HG03558 (cell line): Measurements from ENCODE around the gene SLC43A2.
"Not testable (repeated sequence)": the region's sequence is repeated elsewhere in the genome, so short reads cannot be mapped to it uniquely, and the experiment has no call there.

Source experiments
- ATAC-seq: cut with Tn5 transposase; IDR thresholded peaks from one replicate; pipeline ENCODE4 v1.9.1; 2021; ENCODE audit warnings: moderate number of reproducible peaks; ENCODE audit not compliant: unreplicated experiment; ENCODE audit errors: extremely low read depth

Gene SLC43A2

GRCh38 chr17:1568950-1569810, 59.5 kb downstream of the SLC43A2 start:
- ATAC-seq, result no peak

- no peak for ATAC-seq
These were observed 62.0 kb downstream of the SLC43A2 start for GRCh38 chr17:1566505-1567199.

GRCh38 chr17:1565877-1566276, 62.8 kb downstream of the SLC43A2 start:
- no peak for ATAC-seq

- no peak for ATAC-seq
These were observed 64.6 kb downstream of the SLC43A2 start for GRCh38 chr17:1563786-1564613.

- not testable (repeated sequence) for ATAC-seq
These were observed 65.2 kb downstream of the SLC43A2 start for GRCh38 chr17:1563471-1563785.

GRCh38 chr17:1562176-1562643, 66.4 kb downstream of the SLC43A2 start:
- ATAC-seq, result peak; percentile 4

- ATAC-seq, result no peak
These were observed 67.0 kb downstream of the SLC43A2 start for GRCh38 chr17:1561420-1562175.

GRCh38 chr17:1560858-1561355, 67.7 kb downstream of the SLC43A2 start:
- no peak for ATAC-seq

- ATAC-seq, result no peak
These were observed 68.4 kb downstream of the SLC43A2 start for GRCh38 chr17:1560101-1560857.

GRCh38 chr17:1559047-1560043, 69.3 kb downstream of the SLC43A2 start:
- no peak for ATAC-seq

- no peak for ATAC-seq
These were observed 70.2 kb downstream of the SLC43A2 start for GRCh38 chr17:1558401-1558800.

GRCh38 chr17:1557355-1558095, 71.1 kb downstream of the SLC43A2 start:
- ATAC-seq, result no peak

GRCh38 chr17:1555651-1556471, 72.8 kb downstream of the SLC43A2 start:
- no peak for ATAC-seq

GRCh38 chr17:1554751-1555540, 73.7 kb downstream of the SLC43A2 start:
- no peak for ATAC-seq

- ATAC-seq, result no peak
These were observed 75.0 kb downstream of the SLC43A2 start for GRCh38 chr17:1553354-1554266.
